Activated CD8-positive, alpha-beta T cell treated with anti-CD3 and anti-CD28 coated beads for 36 hours (primary cell): ENCODE results near the gene KCNMB2. TPM values are rescaled to one million over a fixed set of nuclear protein-coding genes. Genes with fewer than 3 reads are reported as not detected.

Source experiments
- ATAC-seq: fragments of 200-7000 bp; cut with Tn5 transposase; one replicate; pipeline ENCODE4 v1.10.0; 2021; ENCODE audit warnings: mild to moderate bottlenecking, moderate library complexity
- CTCF ChIA-PET: fragments of 350-600 bp; sonication (Branson Sonifier 250); formaldehyde crosslinking; loops from one replicate; lab custom pipeline; 2021; ENCODE audit warnings: antibody characterized with exemption; lab: Charles Lee
- POLR2A ChIA-PET: fragments of 350-600 bp; sonication (Branson Sonifier 250); formaldehyde crosslinking; loops from one replicate; lab custom pipeline; 2021; ENCODE audit warnings: antibody characterized with exemption; lab: Charles Lee
- DNase-seq: peaks from one replicate; pipeline ENCODE4 v3.0.0-alpha.2; 2020
- H3K27ac Mint-ChIP-seq: one replicate; pipeline ENCODE4 v1.8.0; 2021; ENCODE audit warnings: mild to moderate bottlenecking, mixed read lengths
- H3K27me3 Mint-ChIP-seq: one replicate; pipeline ENCODE4 v1.8.0; 2021; ENCODE audit warnings: mixed read lengths
- H3K36me3 Mint-ChIP-seq: one replicate; pipeline ENCODE4 v1.8.0; 2021; ENCODE audit warnings: low read depth, mixed read lengths
- H3K4me1 Mint-ChIP-seq: one replicate; pipeline ENCODE4 v1.8.0; 2021; ENCODE audit warnings: low read depth, mixed read lengths
- H3K4me3 Mint-ChIP-seq: one replicate; pipeline ENCODE4 v1.8.0; 2021; ENCODE audit warnings: mild to moderate bottlenecking, moderate library complexity, mixed read lengths
- H3K9me3 Mint-ChIP-seq: one replicate; pipeline ENCODE4 v1.8.0; 2021; ENCODE audit warnings: mixed read lengths
- CTCF ChIP-seq: fragments of 200-600 bp; IDR thresholded peaks from one replicate; pipeline ENCODE4 v1.8.0; 2022; ENCODE audit warnings: antibody characterized with exemption, mild to moderate bottlenecking
- intact Hi-C: fragments of 100-400 bp; cut with micrococcal nuclease; formaldehyde crosslinking; loops from one replicate; pipeline ENCODE4 v1.10.0; 2022
- total RNA-seq, 2 experiments: library from RNA; stranded (reverse); gene quantifications; one replicate each; pipeline ENCODE4 v1.2.3, GENCODE V29; 2021

The KCNMB2 gene
- total RNA-seq, 2 experiments from 2014 or later, result not detected

GRCh38 chr3:178505832-178506231 is 30.4 kb upstream of the KCNMB2 start:
- intact Hi-C loops, result no loop called here
- DNase-seq, result no peak
- TF ChIP-seq CTCF, result no peak
- Mint-ChIP-seq H3K9me3 (no peaks in the 10 kb centered on the region), H3K4me1 (no peaks in the 10 kb centered on the region), H3K36me3 (no peaks in the 10 kb centered on the region), H3K4me3 (no peak overlapping the region), H3K27me3 (peaks cover 8% of the 10 kb centered on the region), H3K27ac (no peak overlapping the region)
- ChIA-PET POLR2A (no interaction called here), CTCF (no interaction called here)
- ATAC-seq, result no peak

DNA sequence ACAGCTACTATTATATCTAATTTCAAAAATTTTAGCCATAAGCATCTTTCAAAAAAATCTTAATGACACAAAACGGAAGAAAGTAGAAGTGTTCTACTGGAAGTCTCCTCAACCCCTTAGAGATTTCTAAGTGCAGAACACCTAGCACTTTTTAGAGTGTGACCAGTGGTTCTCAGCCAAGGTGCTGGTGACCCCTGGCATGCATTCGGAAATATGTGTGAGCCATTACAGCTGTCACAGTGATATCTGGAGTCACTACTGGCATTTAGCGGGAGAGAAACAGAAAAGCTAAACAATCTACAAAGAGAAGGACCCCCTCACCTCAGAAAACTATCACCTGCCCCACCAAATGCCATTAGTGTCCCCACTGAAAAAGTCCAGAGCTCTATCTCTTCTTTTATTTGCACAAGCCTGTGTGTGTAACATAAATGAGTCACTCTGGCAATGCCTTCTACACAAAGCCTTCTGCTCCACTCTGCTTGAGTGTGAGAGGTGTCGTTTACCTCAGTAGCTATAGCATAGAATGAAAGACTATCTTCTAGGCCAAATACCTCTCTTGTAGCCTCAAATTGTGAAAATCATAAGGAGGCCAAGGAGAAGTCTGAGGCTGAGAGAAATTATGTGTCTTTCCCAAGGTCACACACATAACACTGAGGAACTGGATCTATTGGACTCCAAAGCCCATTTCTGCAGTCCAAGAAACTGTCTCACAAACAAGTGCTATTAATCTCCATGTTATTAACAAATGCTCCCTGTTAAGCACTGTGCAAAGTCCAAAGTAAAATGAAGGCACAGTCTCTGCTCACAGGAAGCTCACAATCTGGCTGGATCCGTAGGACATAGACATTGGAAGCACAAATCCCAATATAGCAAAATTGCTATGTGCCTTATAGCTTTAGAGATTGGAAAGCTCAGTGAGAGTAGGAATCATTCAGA is 28.5 kb upstream of the KCNMB2 start:
- peaks cover 8% of the 10 kb centered on the region for H3K27me3 Mint-ChIP-seq
- intact Hi-C loops, result no loop called here
- no peaks in the 10 kb centered on the region for H3K36me3 Mint-ChIP-seq
- ChIA-PET POLR2A (no interaction called here), CTCF (no interaction called here)
- H3K9me3 Mint-ChIP-seq, result no peaks in the 10 kb centered on the region
- ATAC-seq, result no peak
- H3K4me3 Mint-ChIP-seq, result no peak overlapping the region
- no peaks in the 10 kb centered on the region for H3K4me1 Mint-ChIP-seq
- no peak overlapping the region for H3K27ac Mint-ChIP-seq
- no peak for DNase-seq
- TF ChIP-seq CTCF, result no peak

DNA sequence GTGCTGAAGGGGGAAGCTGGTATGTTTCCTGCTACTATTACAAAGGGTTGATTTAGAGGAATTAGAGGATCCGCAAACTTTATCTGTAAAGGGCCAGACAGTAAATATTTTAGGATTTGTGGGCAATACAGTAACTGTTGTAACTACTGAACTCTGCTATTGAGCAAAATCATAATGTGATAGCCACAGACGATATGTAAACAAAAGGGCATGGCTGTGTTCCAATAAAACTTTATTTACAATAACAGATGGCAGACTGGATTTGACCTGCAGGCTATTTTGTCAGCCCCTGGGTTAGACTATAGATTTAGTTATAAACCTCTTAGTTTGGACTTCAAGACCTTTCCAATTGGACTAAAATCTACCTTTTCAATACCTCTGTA is 27.8 kb upstream of the KCNMB2 start:
- intact Hi-C loops, result no loop called here
- ChIA-PET CTCF (no interaction called here), POLR2A (no interaction called here)
- no peak for DNase-seq
- no peaks in the 10 kb centered on the region for H3K9me3 Mint-ChIP-seq
- no peak overlapping the region for H3K4me3 Mint-ChIP-seq
- peaks cover 6% of the 10 kb centered on the region for H3K27me3 Mint-ChIP-seq
- TF ChIP-seq CTCF, result no peak
- no peak overlapping the region for H3K27ac Mint-ChIP-seq
- H3K4me1 Mint-ChIP-seq, result no peaks in the 10 kb centered on the region
- no peaks in the 10 kb centered on the region for H3K36me3 Mint-ChIP-seq
- no peak for ATAC-seq

GRCh38 chr3:178510496-178510895 is 25.7 kb upstream of the KCNMB2 start:
- DNase-seq (no peak), ATAC-seq (no peak)
- Mint-ChIP-seq H3K27ac (no peak overlapping the region), H3K4me1 (no peaks in the 10 kb centered on the region), H3K4me3 (no peak overlapping the region), H3K27me3 (peaks cover under 1% of the 10 kb centered on the region), H3K9me3 (no peaks in the 10 kb centered on the region), H3K36me3 (no peaks in the 10 kb centered on the region)
- TF ChIP-seq CTCF, result no peak
- ChIA-PET CTCF (no interaction called here), POLR2A (no interaction called here)
- intact Hi-C loops, result no loop called here

GRCh38 chr3:178512647-178513046 is 23.6 kb upstream of the KCNMB2 start:
- CTCF ChIA-PET, result no interaction called here
- no peak for ATAC-seq
- POLR2A ChIA-PET, result no interaction called here

More at GRCh38 chr3:178512647-178513046, 23.6 kb upstream of the KCNMB2 start:
- no peak overlapping the region for H3K27ac Mint-ChIP-seq
- H3K4me1 Mint-ChIP-seq, result no peaks in the 10 kb centered on the region
- H3K4me3 Mint-ChIP-seq, result no peak overlapping the region
- no peak for DNase-seq
- no peaks in the 10 kb centered on the region for H3K36me3 Mint-ChIP-seq
- H3K9me3 Mint-ChIP-seq, result no peaks in the 10 kb centered on the region
- TF ChIP-seq CTCF, result no peak
- intact Hi-C loops, result no loop called here
- H3K27me3 Mint-ChIP-seq, result peaks cover 6% of the 10 kb centered on the region
